Fibroblast of peridontal ligament (primary cell): ENCODE results near the gene STX16.
A peak's percentile ranks its signal among the peaks of the same experiment; 100 is the strongest.
"Not testable (repeated sequence)": the region's sequence is repeated elsewhere in the genome, so short reads cannot be mapped to it uniquely, and the experiment has no call there.

Experiments used
- DNase-seq: peaks from one replicate; pipeline ENCODE4 v3.0.0-alpha.2; 2010; ENCODE audit errors: extremely low read depth

Gene STX16

DNA sequence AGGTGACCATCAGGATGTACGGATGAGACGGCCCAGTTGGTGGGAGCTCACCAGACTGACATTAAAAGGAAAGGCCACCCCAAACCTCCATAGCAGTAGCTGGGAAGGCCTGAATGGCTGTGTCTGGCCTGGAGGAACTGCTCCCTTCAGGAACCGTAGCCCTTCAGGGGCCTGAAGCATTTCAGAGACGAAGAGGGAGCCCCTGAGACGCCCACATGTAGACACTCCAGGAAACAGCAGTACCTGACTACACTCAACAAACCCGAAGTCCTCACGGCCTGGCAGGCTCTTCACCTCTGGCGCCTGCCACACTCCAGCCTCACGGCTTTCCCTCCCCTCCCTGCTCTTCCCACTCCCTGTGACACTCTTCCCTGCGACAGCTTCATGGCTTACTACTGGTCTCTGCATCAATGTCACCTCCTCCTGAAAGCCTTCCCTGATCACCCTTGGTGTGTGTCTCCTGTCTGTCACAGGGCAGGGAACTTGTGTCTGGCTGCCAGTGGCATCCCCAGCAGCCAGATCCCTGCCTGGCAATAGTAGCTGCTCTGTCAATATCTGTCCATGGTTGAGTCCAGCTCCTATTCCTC lies 14.6 kb upstream of the STX16 start:
- DNase-seq = no peak

DNA sequence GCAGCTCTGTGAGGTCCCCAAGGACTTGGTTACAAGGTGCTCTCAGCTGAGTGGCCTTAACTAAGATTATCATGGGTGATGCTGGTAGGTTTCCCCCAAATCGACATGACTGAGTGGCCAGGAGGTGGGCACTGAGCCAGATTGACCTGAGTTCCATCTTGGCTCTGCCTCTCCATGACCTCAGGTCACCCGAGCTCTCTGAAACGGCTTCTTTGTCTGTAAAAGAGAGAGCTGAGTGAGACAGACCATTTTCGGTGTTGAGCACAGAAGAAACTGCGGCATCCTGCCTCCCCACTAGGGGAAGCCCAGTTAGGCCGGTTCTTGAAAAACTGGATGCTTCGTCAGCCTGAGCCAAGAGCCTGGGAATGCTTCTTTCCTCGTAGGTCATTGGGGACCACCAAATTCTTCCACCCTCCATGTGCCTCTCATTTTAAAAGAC lies 14.1 kb upstream of the STX16 start:
- DNase-seq = no peak

DNA sequence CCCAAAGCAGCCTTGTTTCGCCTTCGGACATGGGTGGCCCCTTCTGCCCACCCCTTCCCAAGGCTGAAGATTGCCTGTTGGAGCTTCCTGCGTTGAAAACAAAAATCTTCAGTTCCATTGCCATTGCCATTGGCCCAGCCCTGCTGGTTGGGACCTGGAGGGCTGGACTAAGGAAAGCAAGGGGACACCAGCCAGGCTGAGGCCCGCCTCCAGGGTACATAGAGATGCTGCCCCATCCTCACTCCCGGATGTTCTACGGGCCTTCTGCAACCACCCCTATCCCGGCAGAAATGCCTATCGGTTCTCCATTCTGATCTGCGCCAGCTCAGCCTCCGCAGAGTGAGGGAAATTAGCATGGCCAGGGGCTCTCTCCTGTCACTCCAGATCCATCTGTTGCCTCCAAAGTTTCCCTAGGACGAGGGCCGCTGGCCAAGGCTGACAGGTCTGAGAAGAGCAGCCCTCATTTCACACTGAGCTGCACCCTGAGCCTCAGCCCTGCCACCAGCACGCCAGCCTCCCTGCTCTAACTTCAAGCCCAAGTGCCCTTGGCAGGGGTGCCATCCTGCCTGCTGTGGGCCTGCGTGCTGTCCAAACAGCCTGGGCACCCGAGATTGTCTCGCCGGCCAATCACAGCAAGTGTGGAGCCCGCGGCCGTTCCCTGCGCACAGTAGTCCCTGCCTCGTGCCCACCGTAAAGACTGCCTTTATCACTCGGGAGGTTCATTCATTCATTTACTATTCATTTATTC lies 13.4 kb upstream of the STX16 start:
- no peak for DNase-seq

DNA sequence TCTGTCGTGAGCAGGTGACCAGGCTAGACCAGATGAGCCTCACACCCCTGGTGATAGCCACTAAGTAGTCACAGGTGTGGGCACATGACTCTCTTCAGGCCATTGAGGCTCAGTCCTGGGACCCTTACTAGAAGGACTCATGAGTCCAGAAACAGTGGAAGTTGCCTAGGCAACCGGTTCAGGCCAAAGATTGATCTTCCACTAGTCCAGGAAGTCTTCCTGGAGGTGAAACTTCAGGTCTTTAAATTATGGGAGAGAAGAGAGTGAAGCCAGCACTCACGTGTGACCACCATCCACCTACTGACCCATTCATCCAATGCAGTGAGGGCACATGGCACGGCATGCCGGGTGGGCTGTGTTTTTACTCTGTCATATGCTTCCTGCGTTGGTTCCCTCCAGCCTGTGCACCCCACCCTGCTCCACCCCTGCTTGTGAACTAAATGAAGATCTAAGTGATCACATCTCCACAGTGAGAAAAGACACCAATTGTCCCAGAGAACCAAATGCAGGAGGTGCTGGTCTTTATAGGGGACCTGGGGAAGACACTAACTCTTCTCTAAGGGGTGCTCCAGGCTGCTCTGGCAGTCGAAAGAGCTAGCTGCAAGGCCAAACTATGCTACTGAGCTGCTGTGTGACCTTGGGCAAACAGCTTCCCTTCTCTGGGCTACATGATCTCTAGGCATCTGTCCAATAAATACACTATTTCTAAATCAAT lies 12.5 kb upstream of the STX16 start:
- DNase-seq = no peak

DNA sequence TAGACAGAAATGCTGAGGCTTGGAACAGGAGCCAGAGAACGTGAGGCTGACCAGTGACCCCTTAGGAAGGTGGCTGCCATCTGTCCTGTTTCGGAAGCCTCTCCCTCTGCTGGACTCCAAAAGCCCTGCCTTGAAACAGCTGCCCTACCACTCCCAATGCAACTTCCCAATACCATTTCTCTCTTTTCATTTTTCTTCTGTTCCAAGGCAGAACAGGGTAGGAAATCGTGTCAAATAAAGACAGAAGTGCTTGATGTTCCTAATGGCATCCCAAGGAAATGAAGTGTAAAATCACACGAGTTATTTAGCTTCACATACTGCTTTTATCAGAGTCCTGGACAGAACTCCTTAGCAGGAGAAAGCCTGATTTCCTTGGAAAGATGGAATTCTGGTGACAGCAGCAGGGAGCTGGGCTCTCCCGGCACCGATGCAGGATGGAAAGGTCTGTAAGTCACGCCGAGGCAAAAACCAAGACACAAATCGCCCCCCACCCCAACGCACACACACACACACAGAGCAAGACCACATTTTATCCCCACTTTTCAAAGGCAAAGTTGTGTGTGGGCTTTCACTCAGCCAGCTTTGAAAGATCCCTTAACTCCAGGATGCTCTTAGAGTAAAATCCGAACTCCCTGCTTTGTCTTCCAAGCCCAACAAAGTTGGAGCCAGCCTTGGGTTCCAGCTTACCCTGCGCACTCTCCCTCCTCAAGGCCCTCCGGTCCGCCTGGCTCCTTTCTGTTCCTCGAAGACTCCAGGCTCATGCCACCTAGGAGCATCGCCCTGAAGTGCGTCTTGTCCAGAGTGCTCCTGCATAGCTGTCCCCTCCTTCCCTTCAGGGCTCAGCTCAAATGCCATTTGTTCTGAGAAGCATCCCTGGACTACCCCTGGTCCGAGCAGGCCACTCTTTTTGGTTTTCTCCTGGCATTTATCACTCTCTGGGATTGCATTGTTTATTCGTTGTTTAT lies 11.6 kb upstream of the STX16 start:
- no peak for DNase-seq

DNA sequence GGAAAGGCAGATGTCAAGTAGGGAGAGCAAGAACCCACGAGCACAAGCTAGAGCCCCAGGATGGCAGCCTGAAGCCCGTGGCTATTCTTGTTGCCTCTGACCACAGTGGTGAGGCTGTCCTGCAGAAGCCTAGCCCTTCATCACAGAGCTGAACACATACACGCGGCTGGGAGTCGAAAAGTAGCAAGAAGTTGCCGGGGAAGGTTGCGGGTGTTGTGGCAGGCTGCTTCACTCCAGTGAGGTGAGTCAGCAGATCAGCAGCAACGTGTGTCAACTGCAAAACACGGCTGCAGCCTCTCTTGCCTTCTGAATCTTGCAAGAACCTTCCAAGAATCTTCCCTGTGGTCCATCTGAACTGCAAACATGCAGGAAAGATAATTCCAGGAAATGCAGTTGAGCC lies 10.6 kb upstream of the STX16 start:
- peak; percentile 36 for DNase-seq

DNA sequence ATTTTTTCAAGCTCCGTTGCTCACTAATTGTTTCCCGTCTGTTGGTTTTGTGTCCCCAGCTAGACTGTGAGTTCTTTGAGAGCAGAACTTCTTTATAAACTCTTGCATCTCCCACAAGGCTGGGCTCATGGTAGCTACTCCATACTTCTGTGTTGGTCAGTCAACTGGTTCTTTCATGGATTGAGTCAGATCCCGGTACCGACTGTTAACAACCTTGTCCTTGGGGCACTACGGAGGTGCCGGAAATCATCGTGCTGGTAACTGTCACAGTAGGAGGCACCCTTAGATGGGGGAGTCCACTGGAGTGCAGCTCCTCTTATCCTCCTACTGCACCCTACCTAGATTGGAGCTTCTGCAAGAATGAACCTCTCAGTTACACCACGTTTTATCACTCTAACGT lies 8.6 kb upstream of the STX16 start:
- no peak for DNase-seq

DNA sequence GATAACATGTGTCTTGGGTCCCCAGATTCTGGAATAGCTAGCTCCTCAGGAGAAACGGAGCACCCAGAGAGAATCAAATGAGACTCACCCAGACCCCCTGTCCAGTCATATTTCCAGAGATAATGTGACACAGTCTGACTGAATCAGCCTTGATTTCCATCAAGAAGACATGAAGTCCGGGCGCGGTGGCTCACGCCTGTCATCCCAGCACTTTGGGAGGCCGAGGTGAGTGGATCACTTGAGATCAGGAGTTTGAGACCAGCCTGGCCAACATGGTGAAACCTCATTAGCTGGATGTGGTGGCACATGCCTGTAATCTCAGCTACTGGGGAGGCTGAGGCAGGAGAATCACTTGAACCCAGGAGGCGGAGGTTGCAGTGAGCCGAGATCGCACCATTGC lies 8.2 kb upstream of the STX16 start:
- DNase-seq = not testable (repeated sequence)

DNA sequence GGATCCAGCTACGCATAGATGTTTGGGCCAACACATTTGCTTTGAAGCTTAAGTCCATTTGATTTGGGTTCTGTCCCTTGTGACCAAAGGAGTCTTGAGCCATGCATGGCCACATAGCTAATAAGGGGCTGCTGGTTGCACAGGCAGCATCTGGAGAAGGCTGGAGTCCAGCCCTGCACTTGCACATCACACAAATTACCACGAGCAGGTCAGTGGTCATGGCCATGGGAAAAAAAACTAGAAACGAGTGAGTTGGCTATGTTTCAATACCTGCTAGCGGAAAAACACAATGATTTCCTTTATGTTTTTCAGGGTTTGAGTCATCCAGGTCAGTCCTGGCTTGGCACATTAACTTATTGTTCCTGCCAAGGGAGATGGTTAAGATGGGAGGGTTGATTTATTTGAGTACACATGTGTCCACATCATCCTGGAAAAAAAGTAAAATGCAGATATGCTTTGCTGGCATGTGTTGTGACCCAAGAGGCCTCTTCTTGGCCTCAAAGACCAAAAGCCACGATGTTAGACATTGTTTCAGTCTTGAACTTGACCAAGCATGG lies 5.6 kb upstream of the STX16 start:
- no peak for DNase-seq

DNA sequence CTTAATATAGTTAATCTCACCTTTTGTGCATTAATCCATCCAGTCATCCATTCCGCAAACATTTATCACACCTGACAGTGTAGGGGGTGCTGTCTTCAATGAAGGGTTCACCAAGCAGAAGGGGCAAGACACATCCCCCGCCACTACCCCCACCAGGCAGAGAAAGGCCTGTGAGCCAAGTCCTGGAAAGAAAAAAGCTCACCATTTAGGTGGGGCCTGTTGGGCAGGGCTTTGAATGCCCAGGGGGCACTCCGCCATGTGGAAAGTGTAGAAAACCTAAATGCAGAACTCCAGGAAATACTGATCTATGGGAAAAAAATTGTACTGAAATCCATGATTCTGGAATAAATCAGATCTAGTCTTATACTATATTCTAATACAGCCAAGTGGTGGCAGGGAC lies 4.8 kb upstream of the STX16 start:
- DNase-seq = no peak

DNA sequence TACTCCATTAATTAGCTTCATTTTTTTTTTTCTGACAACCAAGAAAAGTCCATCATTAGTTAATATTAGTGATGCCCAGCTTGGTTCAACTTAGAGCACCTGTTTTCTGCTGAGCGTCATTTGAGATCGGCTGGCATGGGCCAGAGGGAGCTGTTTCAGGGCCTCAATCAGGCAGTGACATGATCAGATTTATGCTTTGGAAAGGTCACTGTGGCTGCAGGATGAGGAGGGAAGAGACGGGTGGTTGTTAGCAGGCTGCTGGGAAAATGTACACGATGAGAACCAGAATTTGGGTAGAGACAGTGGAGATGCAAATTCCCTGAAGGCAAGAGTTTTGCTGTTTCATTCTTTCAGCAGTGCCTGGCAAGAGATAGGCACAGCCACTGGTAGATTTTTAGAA lies 4.4 kb upstream of the STX16 start:
- no peak for DNase-seq

DNA sequence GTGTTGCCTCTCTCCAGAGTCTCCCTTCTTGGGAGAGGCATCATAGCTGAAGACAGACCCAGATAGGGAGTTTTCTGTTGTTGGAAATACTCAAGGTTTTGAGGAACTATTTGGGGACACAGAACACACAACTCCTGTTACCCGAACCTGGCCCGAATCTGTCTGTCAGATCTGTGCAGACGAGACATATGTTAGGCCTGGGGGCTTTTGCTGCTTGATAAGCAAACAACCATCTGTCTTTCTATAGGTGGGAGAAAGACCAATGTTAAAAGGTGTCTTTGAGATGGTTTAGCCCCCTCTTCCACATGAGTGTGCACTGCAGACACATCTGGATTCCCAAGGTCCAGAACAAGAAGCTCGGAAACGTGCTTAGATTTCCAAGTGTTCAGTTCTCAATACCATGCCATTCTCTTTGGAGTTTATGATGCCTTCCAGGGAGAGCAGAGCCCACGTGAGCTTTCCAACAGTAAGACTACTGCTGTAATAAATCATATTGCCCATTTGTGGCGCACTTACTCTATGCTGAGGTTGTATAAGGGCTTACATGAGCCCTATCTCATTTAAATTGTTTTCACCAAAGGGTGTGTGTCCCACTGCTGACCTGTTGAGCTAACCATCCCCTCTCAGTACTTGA lies 3.8 kb upstream of the STX16 start:
- no peak for DNase-seq

DNA sequence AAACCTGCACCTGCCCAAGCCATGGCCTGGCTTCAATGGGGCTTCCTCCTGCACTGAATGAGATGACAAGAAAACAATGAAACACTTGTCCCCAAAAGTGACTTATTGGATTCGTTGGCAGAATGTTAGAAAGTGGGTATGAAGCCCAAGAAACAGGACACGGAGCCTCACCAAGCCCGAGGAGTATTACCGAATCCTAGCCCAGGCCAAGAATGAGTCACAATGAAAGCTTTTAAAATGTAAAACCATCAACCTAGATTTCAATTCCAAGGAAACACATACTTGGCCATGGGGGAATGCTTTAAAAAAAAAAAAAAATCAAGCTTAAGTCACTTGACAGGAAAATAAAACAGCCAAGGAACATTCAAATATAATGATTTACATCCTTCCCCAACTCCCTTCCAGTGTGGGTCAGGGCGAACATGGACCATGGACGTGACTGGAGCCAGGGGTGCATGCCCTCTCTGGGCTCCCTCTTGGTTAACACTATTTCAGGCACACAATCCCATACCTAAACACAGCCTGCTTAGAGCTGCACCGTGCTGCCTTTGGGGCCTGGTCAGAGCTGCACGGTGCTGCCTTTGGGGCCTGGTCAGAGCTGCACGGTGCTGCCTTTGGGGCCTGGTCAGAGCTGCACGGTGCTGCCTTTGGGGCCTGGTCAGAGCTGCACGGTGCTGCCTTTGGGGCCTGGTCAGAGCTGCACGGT lies 3.1 kb upstream of the STX16 start:
- peak; percentile 94 for DNase-seq

DNA sequence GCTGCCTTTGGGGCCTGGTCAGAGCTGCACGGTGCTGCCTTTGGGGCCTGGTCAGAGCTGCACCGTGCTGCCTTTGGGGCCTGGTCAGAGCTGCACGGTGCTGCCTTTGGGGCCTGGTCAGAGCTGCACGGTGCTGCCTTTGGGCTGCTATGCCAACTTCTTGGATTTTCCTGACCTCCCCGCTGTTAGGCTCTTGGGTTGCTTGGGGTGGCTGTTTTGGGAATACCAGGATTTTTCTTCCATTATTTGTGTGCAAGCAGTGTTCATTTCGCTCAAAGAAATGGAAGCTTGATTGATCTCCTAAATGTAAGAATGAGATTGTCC lies 2.6 kb upstream of the STX16 start:
- not testable (repeated sequence) for DNase-seq

DNA sequence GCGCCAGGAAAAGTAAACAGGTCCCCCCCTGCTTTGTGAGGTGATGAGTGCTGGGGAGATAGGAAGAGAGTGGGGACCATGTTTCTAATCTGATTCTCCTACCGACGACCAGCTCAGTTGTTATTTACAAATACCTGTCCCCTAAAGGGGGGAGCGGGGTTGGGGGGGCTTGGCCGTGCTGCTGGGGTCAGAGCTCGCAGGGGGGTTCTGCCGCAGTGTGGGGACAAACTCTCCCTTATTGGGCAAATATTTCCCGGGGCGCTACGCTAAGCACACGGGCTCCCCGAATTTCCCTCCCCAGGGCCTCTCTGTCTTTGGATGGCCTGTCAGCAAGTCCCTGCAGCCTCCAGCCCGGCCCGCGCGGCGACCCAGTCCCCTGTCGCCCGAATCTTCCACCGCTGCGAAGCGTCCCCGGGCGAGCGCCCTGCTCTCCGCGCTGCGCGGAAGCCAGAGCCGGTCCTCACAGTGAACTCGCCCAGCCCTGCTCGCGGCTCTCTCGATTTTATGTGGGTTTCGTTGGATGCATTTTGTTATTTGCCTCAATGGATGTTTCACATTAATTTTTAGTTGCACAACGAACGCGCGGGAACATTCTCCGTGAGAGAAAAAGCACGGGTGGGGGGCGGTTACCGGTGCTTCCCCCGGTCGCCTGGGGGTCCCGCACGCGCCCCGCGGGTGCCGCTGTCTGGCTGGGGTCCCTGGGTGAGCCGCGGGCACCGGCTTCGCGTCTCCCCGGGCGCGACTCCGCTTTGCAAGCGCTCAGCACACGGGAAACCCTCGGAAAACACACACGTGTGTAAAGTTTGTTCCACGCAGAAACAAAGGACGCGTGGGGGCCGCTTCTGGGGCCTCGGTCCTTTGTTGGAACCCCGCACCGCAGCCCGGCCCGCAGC lies 1.5 kb upstream of the STX16 start:
- no peak for DNase-seq

DNA sequence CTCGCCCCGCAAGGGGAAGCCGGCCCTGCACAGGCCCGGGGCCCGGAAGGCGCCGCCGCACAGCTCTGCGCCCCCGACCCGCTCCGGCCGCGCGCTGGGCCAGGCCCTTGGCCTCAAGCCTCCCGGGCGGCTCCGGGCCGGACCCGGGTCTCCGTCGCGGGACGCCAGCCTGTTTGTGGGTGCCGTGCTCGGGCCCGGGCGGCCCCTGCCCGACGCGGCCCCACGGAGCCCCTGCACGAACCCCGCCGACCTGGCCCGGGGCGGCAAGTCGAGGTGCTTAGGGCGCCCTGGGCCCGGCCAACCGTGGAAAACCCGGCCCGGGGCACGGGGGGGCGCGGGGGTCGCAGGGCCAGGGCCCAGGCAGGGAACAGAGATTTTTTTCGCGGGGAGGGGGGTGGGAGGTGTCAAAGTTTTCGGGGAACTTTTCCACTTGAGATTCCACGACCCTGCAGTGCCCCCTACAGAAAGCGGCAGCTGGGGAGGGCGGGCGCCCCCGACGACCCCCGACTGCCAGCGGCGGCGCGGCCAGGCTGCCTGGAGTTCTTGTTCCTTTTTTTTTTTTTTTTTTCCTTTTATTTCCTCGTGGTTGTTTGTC lies 805 bp upstream of the STX16 start:
- DNase-seq = no peak

DNA sequence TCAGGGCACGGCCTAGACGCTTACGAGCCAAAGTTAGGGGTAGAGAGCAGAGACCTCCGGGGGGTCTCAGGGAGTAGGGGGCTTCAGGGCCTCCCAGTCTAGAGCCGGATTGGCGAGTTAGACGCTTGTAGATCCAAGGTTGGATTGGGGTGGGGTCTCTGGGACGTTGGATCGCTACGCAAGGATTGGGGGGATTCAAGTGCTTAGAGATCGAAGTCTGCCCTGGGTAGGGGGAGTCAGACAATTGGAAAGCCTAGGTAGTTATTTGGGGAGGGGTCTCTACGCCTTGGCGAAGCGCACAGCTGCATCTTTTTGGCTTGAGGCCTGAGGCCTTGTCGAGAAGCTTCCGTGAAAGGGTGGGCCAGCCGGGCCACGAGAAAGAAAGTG lies 469 bp downstream of the STX16 start:
- no peak for DNase-seq

DNA sequence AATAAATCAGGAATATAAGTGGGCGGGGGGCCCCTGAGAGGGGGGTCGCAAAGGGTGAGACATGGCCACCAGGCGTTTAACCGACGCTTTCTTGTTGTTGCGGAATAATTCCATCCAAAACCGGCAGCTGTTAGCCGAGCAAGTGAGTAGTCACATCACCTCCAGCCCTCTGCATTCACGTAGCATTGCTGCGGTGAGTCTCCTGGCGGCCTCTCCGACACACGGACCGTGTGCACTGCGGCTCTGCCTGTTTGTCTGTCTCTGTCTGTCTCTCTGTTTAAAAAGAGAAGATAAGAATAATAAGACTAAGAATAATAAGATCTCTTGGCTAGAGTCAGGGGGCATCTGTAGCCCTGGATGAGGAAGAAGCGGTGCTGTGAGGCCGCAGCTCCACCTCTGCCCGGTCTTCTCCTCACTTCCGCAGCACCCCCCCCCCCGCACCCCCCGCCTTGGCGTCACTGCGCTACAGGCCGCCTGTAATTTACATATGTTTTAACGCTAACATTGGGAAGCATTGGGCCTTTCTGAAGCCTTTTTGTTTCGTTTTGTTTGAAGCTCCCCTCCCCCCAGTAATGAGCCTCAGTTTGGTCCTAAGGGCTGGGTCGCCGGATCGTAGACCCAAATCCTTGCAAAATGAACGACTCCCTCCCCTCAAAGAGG lies 993 bp downstream of the STX16 start:
- peak; percentile 72 for DNase-seq
